ENCODE data around the gene SH3BP5L. TPM values are rescaled to one million over a fixed set of nuclear protein-coding genes. Genes with fewer than 3 reads are reported as not detected.

The SH3BP5L gene

Small RNA genes lying within 50 kb of the gene (small RNA-seq; reads per million reads assigned to genes)
- gene MIR3124 (ENCODE audit: insufficient read depth): not detected

Data from neuronal stem cell (in vitro differentiated cells).